HG03521 (cell line): ENCODE results near the gene WIZ.
"Not testable (repeated sequence)": the region's sequence is repeated elsewhere in the genome, so short reads cannot be mapped to it uniquely, and the experiment has no call there.

Experiments
- ATAC-seq: cut with Tn5 transposase; IDR thresholded peaks from one replicate; pipeline ENCODE4 v1.9.1; 2021; ENCODE audit warnings: mild to moderate bottlenecking, moderate library complexity; ENCODE audit not compliant: unreplicated experiment

WIZ gene

GRCh38 chr19:15449620-15450527 is at the start of gene WIZ:
Gene WIZ (minus strand): TSS chr19:15449956. CDS start chr19:15448307, 1,649 bp downstream.
- ATAC-seq: peak; percentile 42

GRCh38 chr19:15498910-15499309 is 49.2 kb upstream of the WIZ start:
- ATAC-seq: no peak

DNA sequence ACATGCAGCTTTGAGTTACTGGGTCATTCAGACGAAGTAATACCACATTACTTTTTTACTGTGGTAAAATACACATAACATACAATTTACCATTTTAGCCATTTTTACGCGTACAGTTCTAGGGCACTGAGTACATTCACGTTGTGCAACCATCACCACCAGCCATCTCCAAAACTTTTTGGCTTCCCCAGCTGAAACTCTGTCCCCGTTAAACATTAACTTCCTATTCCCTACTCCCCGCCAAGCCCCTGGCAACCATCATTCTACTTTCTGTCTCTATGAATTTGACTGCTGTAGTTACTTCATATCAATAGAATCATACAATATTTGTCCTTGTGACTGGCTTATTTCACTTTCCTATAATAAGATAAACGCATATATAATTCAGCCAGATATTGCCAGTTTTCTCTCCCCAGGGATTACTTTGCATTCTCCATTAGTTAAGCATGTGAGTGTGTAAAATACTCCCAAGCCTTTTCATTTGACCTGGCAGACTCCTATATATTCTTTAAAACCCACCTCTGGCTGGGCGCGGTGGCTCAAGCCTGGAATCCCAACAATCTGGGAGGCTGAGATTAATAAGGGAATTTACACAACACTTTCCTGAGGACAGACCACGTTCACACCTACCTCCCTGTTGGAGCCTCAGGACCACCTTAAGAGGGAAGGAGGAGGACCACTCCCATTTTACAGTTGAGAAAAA is 48.6 kb upstream of the WIZ start:
- no peak for ATAC-seq

DNA sequence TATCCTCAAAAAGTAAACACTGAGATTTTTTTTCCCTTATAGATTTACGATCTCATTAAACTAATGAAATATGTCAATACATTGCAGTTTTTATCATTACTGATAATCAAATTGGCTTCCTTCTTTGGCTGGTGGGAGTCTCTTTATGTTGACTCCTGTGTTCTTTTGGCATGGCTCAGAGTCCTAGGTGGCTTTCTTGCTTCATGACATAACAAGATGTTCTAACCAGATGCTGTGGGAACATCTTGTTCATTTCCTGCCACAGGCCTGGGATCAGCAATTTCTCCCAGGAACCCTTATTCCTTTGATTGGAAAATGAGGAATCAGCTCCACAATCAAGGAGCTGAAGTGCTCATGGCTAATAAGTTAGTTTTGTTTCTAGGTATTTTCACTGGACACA is 45.4 kb upstream of the WIZ start:
- ATAC-seq: no peak

- ATAC-seq: no peak
Observed at GRCh38 chr19:15488489-15489226, 38.9 kb upstream of the WIZ start.

GRCh38 chr19:15487038-15487437 is 37.3 kb upstream of the WIZ start:
- no peak for ATAC-seq

GRCh38 chr19:15485768-15486167 is 36.0 kb upstream of the WIZ start:
- ATAC-seq: not testable (repeated sequence)

DNA sequence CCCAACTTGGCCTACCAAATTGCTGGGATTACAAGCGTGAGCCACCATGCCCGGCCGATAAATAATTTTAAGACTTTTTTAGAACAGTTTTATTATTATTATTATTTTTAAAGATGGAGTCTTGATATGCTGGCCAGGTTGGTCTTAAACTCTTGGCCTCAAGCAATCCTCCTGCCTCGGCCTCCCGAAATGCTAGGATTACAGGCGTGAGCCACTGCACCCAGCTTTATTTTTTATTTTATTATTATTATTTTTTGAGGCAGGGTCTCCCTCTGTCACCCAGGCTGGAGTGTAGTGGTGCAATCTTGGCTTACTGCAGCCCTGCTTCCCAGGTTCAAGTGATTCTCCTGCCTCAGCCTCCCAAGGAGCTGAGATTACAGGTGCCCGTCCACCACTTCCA is 31.2 kb upstream of the WIZ start:
- not testable (repeated sequence) for ATAC-seq

DNA sequence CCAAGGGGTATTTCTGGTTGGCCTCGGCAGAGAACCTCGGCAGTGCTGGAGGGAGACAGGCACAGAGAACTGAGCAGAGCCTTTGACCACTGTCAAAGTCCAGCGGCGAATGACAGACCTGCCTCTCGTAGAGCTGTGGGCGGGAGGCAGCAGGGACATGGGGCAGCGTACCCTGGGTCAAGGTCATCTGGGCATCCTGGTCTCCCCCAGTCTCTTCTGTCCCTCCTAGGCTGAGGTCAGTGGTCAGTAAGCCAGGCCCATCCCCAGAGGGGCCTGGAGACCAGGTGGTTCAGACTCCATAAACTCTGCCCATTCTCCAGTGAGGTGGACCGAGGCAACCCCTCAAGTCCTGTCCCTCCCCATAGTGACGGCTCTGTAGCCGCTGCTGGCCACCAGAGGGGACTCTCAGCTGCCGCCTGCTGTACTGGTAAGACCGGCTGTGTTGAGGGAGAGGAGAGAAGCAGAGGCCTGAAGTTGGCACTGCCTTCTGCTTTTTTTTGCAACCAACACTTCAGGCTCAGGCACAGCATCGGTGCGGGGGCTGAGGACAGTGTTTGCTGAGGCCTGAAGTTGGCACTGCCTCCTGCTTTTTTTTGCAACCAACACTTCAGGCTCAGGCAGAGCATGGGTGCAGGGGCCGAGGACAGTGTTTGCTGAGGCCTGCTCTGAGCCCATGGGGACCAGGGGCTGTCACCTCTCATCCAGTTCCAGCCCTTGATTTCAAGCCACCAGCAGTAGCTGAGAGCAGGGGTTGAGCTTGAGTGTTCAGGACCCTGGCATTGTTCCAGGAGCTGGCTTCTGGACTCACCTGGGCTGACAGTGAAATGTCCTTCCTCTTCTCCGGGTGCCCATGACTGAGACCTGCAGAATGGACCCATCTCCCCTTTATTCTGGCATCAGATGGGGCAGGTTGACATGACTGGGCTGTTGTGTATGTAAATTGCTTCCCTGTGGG is 29.9 kb upstream of the WIZ start, which contains the start of gene PGLYRP2:
TSS of gene PGLYRP2 (minus strand) at position 111 of the 955 bp plus-strand sequence. CDS start 130 bp downstream, outside the sequence.
- no peak for ATAC-seq

DNA sequence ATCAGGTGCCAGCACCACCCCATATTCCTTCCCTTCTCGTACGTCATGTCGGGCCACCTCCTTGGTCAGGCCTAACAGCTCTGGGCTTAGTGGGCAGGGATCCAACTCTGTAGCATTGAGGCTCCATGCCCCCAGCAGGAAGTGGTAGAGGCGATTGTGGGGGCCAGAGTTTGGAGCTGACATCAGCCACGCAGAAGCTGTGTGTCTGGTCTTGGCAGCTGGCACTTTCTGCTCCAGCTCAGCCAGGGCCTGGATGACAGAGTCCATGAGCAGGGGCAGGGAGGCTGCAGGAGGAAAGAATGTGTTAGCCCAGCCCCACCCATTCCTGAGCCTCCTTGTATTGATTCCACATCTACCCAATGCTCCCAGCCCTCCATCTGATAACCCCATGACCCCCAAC is 26.6 kb upstream of the WIZ start:
- no peak for ATAC-seq

- ATAC-seq: no peak
Observed at GRCh38 chr19:15475611-15476010, 25.9 kb upstream of the WIZ start.

DNA sequence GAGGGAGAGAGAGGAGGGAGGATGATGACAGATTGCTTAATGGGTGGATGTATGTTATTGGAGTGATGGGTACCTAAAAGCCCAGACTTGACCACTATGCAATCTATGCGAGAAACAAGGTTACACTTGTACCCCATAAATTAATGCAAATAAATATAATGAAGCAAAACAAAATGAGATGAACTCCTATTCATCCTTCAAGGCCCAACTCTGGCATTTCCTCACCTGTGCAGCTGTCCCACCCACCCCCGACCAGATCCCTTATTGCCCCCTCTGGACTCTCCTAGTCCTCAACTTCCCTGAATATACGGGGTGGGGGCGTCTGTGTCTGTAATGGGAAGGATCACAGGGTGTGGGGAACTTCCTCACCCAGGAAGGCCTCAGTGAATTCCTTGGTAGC is 25.4 kb upstream of the WIZ start:
- no peak for ATAC-seq

DNA sequence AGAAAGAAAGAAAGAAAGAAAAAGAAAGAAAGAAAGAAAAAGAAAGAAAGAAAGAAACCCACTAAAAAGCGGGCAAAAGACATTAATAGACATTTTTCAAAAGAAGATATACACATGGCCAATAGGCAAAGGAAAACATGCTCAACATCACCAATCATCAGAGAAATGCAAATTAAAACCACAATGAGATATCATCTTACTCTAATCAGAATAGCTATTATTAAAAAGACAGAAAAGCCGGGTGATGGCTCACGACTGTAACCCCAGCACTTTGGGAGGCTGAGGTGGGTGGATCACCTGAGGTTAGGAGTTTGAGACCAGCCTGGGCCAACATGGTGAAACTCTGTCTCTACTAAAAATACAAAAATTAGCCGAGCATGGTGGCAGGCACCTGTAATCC is 24.1 kb upstream of the WIZ start:
- not testable (repeated sequence) for ATAC-seq

- ATAC-seq: no peak
Observed at GRCh38 chr19:15471639-15472101, 21.9 kb upstream of the WIZ start.

GRCh38 chr19:15469513-15470297 is 19.9 kb upstream of the WIZ start:
- no peak for ATAC-seq

- ATAC-seq: no peak
Observed at GRCh38 chr19:15468675-15469512, 19.1 kb upstream of the WIZ start.

- ATAC-seq: no peak
Observed at GRCh38 chr19:15467734-15468214, 18.0 kb upstream of the WIZ start.
